Measurements from ENCODE around the gene MED29.

The MED29 gene, protein sequence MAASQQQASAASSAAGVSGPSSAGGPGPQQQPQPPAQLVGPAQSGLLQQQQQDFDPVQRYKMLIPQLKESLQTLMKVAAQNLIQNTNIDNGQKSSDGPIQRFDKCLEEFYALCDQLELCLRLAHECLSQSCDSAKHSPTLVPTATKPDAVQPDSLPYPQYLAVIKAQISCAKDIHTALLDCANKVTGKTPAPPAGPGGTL

GRCh38 chr19:39390751-39391437, at the start of gene MED29, which contains the start of gene PAF1:
Gene MED29 (plus strand): TSS chr19:39391378. CDS start chr19:39391423, 45 bp downstream.
Gene PAF1 (minus strand): TSS chr19:39391106. CDS start chr19:39390864, 242 bp downstream.
- peak; percentile 82 to 95 for DNase-seq (ENCODE audit: low read depth in 1 of 2, low spot score in 1 of 2)

GRCh38 chr19:39341719-39342604, 49.2 kb upstream of the MED29 start, which contains the start of gene SAMD4B:
Gene SAMD4B (plus strand): TSS chr19:39342421. CDS start chr19:39356894, 14,473 bp downstream.
- peak; percentile 96 to 98 for DNase-seq (ENCODE audit: low read depth in 1 of 2, low spot score in 1 of 2)

DNA sequence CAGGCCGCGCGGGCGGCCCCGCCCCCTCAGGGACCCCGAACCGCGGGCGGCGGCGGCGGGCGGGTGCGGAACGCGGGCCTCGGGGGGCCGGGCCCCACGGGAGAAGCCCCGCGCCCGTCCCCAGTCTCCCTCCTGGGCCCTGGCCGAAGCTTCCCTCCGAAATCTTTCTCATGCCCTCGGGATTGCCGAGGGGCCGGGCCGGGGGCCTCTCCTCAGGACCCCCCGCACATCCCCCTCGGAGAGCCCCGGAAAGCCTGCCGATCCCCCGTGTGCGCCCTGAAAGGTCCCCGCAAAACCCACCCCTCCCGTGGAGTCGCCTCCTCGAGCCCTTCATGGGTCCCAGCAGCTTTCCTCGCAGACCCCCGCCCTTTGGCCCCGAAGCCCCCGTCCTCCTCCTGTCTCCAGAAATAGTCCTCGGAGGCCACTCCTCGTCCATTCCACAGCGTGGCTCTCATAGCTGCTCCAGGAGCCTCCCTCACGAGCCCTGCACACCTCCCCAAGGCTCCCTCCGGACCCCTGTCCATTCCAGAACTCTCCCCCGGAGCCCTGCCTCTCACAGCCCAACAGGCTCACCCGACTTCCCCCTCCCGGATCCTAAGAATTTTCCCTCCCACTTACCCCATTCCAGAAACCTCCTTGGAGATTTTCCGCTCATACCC, 48.4 kb upstream of the MED29 start:
- no peak for DNase-seq (ENCODE audit: low read depth in 1 of 2, low spot score in 1 of 2)

DNA sequence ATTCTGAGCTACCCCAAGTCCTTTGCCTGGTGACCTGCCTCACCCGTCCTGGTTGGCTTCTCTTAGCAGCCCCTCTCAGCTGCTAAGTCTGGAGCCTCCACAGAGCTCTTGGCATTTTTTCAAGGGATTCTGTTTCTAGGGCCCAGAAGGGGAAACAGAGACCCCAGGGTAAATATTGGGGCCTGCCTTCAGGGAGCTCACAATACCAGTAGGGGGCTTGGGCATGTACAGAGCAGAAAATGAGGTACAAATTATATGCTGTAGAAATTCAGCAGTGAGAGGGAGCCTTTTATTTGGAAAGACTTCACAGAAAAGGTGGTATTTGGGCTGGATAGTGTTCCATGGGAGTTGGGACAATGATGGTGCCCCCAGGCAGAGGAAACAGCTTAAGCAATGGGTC, 45.2 kb upstream of the MED29 start:
- no peak for DNase-seq (ENCODE audit: low read depth in 1 of 2, low spot score in 1 of 2)

- no peak for DNase-seq (ENCODE audit: low read depth in 1 of 2, low spot score in 1 of 2)
These were observed 43.6 kb upstream of the MED29 start for GRCh38 chr19:39347332-39348164.

- DNase-seq (ENCODE audit: low read depth in 1 of 2, low spot score in 1 of 2) = no peak
These were observed 41.9 kb upstream of the MED29 start for GRCh38 chr19:39349326-39349725.

DNA sequence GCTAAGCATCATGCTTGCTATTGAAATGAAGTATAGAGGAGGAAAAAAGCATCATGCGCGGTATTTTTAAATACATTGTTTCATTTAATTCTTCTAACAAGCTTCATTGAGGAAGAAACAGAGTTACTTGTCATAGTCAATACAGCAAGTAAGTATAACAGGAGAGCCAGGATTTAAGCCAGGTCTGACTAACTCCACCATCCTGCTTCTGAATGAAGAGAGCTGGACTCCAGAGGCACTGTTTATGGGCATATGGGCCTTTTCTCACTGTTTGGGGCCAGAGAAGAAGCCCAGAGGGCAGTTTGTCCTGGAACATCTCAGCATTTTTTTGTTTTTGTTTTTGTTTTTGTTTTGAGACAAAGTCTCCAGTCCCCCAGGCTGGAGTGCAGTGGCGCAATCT, 41.0 kb upstream of the MED29 start:
- DNase-seq (ENCODE audit: low read depth in 1 of 2, low spot score in 1 of 2) = no peak

- peak in 1 of 2 donors; percentile 51 for DNase-seq (ENCODE audit: low read depth in 1 of 2, low spot score in 1 of 2)
These were observed 39.6 kb upstream of the MED29 start for GRCh38 chr19:39351537-39352064.

DNA sequence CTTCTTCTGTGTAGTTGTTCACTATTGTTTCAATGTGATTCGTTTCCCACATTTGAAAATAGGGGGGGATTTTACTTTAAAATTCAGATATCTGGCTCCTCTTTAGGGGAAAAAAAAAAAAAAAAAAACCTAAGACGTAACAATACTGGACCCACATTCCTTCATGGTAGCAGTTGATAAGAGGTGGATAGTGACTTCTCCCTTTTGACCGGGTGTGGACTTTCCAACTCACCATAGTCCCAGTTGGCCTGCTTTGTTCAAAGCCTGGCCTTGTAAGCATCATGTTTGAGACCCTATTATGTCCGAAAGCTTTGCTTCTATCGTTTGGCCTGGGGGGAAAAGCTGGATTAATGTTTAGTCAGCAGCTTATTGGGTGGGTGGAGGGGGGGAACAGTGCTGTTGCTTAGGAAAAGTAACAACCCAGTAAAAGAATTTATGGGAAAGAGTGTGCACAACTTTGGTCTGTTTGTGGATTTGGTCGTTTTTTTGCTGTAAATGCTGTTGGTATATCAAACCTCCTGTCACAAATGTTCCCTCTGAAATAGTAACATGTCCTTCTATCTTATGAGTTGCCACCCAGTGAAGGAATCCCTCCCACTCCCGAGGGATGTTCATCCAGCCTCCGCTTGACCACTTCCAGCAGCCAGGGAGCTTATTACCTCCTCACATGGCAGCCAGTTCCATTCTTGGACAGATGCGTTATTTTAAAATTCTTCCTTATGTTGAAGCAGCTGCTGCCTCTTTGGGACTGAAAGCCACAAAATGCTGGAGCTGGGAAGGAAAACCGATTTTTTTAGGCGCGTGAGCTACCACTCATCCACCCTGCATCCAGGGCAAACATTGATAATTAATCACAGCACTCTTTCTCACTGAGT, 38.6 kb upstream of the MED29 start:
- DNase-seq (ENCODE audit: low read depth in 1 of 2, low spot score in 1 of 2) = no peak

GRCh38 chr19:39355253-39355652, 35.9 kb upstream of the MED29 start:
- DNase-seq (ENCODE audit: low read depth in 1 of 2, low spot score in 1 of 2) = no peak

DNA sequence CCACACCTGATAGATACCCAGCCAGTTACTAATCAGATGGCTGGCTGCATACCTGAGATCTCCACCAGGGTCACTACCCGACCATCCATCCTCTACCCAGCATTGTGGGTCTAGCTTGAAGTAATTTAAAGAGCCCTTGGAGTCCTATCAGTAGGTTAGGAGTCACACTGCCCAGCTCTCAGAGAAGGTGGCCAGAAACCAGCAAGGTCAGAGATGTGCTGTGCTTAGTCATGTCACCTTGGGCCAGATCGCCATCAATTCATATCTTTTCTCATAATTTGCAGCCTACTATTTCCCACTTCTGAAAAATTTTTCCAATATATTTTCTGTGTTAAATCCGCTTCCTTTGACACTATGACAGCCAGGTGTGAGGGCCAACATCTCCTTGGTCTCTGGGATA, 35.1 kb upstream of the MED29 start:
- DNase-seq (ENCODE audit: low read depth in 1 of 2, low spot score in 1 of 2) = no peak

- DNase-seq (ENCODE audit: low read depth in 1 of 2, low spot score in 1 of 2) = no peak
These were observed 34.5 kb upstream of the MED29 start for GRCh38 chr19:39356647-39357046.

GRCh38 chr19:39359026-39359425, 32.2 kb upstream of the MED29 start:
- no peak for DNase-seq (ENCODE audit: low read depth in 1 of 2, low spot score in 1 of 2)

DNA sequence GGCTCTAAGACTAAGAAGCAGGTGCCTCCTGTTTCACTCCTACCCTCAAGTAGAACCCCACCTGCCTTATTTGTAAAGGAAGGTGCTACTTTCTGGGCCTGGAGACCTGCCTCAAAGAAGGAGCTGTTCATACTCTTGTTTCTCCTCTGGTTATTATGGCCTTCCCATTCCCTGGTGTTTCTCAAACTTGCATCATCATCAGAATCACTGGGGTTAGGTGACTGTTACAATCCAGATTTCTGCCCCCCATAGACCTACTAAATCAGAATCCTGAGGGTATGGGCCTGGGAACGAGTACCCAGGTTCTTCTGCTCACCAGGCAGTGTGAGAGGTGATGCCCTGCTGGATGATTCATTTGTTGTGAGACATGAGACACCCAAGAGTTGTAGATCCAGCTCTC, 30.6 kb upstream of the MED29 start:
- DNase-seq (ENCODE audit: low read depth in 1 of 2, low spot score in 1 of 2) = no peak

DNA sequence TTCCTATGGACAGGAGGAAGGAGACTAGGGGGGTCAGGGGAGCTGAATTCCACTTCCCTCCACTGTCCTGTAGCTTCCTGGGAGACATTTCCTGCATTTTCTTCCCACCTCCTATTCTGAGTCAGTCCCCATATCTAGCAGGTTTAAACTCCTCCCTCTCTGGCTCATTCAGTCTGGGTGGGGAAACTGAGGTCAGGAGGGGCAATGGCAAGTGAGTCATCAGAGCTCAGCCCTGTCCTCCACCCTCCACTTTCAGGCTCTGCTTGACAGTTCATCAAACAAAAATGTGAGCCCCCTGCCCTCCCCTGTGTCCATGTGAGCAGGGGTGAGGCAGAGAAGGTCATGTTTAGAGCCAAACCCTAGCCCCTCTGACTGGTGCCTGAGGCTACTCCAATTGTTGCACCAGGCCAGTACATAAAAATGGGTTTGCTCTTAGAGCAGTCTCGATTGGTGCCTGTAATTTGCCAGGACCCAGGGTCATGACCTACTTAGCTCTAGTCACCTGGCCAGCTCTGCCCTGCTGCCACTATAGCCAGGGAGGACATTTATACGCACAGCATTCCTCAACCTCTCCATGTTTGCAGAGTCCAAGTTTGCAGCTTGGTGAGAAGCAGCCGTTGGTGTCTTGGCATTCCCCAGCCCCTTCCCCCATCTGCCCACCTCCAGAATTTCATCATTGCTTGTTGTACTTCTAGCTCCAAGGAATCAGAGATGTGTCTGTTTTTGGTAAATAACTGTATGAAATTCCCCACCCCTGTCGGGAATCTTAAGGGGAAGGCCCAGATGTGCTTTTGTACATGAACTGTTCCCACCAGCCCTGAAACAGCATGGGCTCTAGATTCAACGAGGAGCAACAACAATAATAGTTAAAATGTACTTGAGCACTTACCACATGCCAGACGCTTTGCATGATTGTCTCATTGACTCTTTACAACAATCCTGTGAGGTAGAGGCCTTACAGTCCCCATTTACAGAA, 28.2 kb upstream of the MED29 start:
- no peak for DNase-seq (ENCODE audit: low read depth in 1 of 2, low spot score in 1 of 2)

- DNase-seq (ENCODE audit: low read depth in 1 of 2, low spot score in 1 of 2) = no peak
These were observed 27.2 kb upstream of the MED29 start for GRCh38 chr19:39363901-39364457.

GRCh38 chr19:39365531-39365930, 25.6 kb upstream of the MED29 start:
- DNase-seq (ENCODE audit: low read depth in 1 of 2, low spot score in 1 of 2) = no peak

DNA sequence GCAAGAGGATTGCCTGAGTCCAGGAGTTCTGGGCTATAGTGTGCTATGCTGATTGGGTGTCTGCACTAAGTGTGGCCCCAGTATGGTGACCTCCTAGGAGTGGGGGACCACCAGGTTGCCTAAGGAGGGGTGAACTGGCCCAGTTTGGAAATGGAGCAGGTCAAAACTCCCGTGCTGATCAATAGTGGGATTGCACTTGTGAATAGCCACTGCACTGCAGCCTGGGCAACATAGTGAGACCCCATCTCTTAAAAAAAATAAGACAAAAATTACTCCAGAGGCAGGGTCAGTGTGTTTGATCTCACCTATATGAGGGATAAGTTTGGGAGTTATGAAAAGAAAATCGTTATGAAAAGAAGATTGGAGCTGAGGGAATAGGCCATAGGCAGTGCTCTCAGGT, 22.0 kb upstream of the MED29 start:
- DNase-seq (ENCODE audit: low read depth in 1 of 2, low spot score in 1 of 2) = no peak

All from activated CD4-positive, alpha-beta T cell treated with anti-CD3 and anti-CD28 coated beads, Interleukin-2, amount 50 U/mL, for 24 hours (primary cell).